ENCODE measurements around the gene ZNF672.
A peak's percentile ranks its signal among the peaks of the same experiment; 100 is the strongest.
"Not testable (repeated sequence)": the region's sequence is repeated elsewhere in the genome, so short reads cannot be mapped to it uniquely, and the experiment has no call there.

The ZNF672 gene

GRCh38 chr1:248837781-248838356 is at the start of gene ZNF672:
Gene ZNF672, plus strand, starts transcription at chr1:248838224. Its CDS starts 9,051 bp downstream, at chr1:248847275.
- H3K27me3 ChIP-seq (ENCODE audit: insufficient read depth, low read length), result peaks cover 12% of the 10 kb centered on the region; the same call in 1 of the 2 replicates
- H3K9me3 ChIP-seq (ENCODE audit: insufficient read depth, low read depth, low read length), result no peaks in the 10 kb centered on the region
- no peaks in the 10 kb centered on the region for H3K4me1 ChIP-seq (ENCODE audit: insufficient read depth, low read length)
- H3K36me3 ChIP-seq (ENCODE audit: insufficient read depth, low read depth, low read length), result peaks cover 4% of the 10 kb centered on the region; the same call in 1 of the 2 replicates
- H3K9ac ChIP-seq (ENCODE audit: low read depth, low read length), result peak within 1 kb of the TSS; percentile 85
- peak within 1 kb of the TSS; percentile 75 for H3K27ac ChIP-seq (ENCODE audit: low read length)
- H3K4me3 ChIP-seq (ENCODE audit: low read length), result peak within 1 kb of the TSS; percentile 86

- H3K27ac ChIP-seq (ENCODE audit: low read length), result no peak overlapping the region
- H3K9me3 ChIP-seq (ENCODE audit: insufficient read depth, low read depth, low read length), result peaks cover 88% of the 10 kb centered on the region
- no peaks in the 10 kb centered on the region for H3K4me1 ChIP-seq (ENCODE audit: insufficient read depth, low read length)
- H3K4me3 ChIP-seq (ENCODE audit: low read length), result no peak overlapping the region
- H3K27me3 ChIP-seq (ENCODE audit: insufficient read depth, low read length), result no peaks in the 10 kb centered on the region
- H3K36me3 ChIP-seq (ENCODE audit: insufficient read depth, low read depth, low read length), result no peaks in the 10 kb centered on the region
- no peak overlapping the region for H3K9ac ChIP-seq (ENCODE audit: low read depth, low read length)
Measured at GRCh38 chr1:248788327-248788726, 49.7 kb upstream of the ZNF672 start.

GRCh38 chr1:248789337-248789736 is 48.7 kb upstream of the ZNF672 start:
- not testable (repeated sequence) for H3K4me1 ChIP-seq (ENCODE audit: insufficient read depth, low read length); H3K9ac ChIP-seq (ENCODE audit: low read depth, low read length); H3K27ac ChIP-seq (ENCODE audit: low read length); H3K36me3 ChIP-seq (ENCODE audit: insufficient read depth, low read depth, low read length); H3K27me3 ChIP-seq (ENCODE audit: insufficient read depth, low read length); H3K4me3 ChIP-seq (ENCODE audit: low read length)
- H3K9me3 ChIP-seq (ENCODE audit: insufficient read depth, low read depth, low read length), result peaks cover 88% of the 10 kb centered on the region

- Histone ChIP-seq H3K4me3 (ENCODE audit: low read length) (no peak overlapping the region), H3K4me1 (ENCODE audit: insufficient read depth, low read length) (no peaks in the 10 kb centered on the region), H3K27me3 (ENCODE audit: insufficient read depth, low read length) (no peaks in the 10 kb centered on the region), H3K27ac (ENCODE audit: low read length) (no peak overlapping the region), H3K36me3 (ENCODE audit: insufficient read depth, low read depth, low read length) (no peaks in the 10 kb centered on the region), H3K9ac (ENCODE audit: low read depth, low read length) (no peak overlapping the region), H3K9me3 (ENCODE audit: insufficient read depth, low read depth, low read length) (peaks cover 92% of the 10 kb centered on the region)
Measured at GRCh38 chr1:248790456-248790855, 47.6 kb upstream of the ZNF672 start.

GRCh38 chr1:248791010-248791409 is 47.0 kb upstream of the ZNF672 start:
- no peaks in the 10 kb centered on the region for H3K36me3 ChIP-seq (ENCODE audit: insufficient read depth, low read depth, low read length)
- H3K27ac ChIP-seq (ENCODE audit: low read length), result no peak overlapping the region
- H3K4me3 ChIP-seq (ENCODE audit: low read length), result no peak overlapping the region
- H3K27me3 ChIP-seq (ENCODE audit: insufficient read depth, low read length), result no peaks in the 10 kb centered on the region
- H3K9ac ChIP-seq (ENCODE audit: low read depth, low read length), result no peak overlapping the region
- peaks cover 88% of the 10 kb centered on the region for H3K9me3 ChIP-seq (ENCODE audit: insufficient read depth, low read depth, low read length)
- H3K4me1 ChIP-seq (ENCODE audit: insufficient read depth, low read length), result no peaks in the 10 kb centered on the region

GRCh38 chr1:248792342-248792741 is 45.7 kb upstream of the ZNF672 start:
- Histone ChIP-seq H3K9me3 (ENCODE audit: insufficient read depth, low read depth, low read length) (peaks cover 78% of the 10 kb centered on the region), H3K36me3 (ENCODE audit: insufficient read depth, low read depth, low read length) (no peaks in the 10 kb centered on the region), H3K4me1 (ENCODE audit: insufficient read depth, low read length) (no peaks in the 10 kb centered on the region), H3K27me3 (ENCODE audit: insufficient read depth, low read length) (no peaks in the 10 kb centered on the region), H3K27ac (ENCODE audit: low read length) (no peak overlapping the region), H3K9ac (ENCODE audit: low read depth, low read length) (no peak overlapping the region), H3K4me3 (ENCODE audit: low read length) (no peak overlapping the region)

GRCh38 chr1:248793592-248793991 is 44.4 kb upstream of the ZNF672 start:
- no peaks in the 10 kb centered on the region for H3K27me3 ChIP-seq (ENCODE audit: insufficient read depth, low read length)
- H3K4me3 ChIP-seq (ENCODE audit: low read length), result no peak overlapping the region
- H3K9me3 ChIP-seq (ENCODE audit: insufficient read depth, low read depth, low read length), result peaks cover 78% of the 10 kb centered on the region

GRCh38 chr1:248794663-248795062 is 43.4 kb upstream of the ZNF672 start:
- H3K9me3 ChIP-seq (ENCODE audit: insufficient read depth, low read depth, low read length), result peaks cover 78% of the 10 kb centered on the region
- H3K27ac ChIP-seq (ENCODE audit: low read length); H3K4me1 ChIP-seq (ENCODE audit: insufficient read depth, low read length); H3K27me3 ChIP-seq (ENCODE audit: insufficient read depth, low read length); H3K4me3 ChIP-seq (ENCODE audit: low read length); H3K9ac ChIP-seq (ENCODE audit: low read depth, low read length); H3K36me3 ChIP-seq (ENCODE audit: insufficient read depth, low read depth, low read length): not testable (repeated sequence)

More at GRCh38 chr1:248793592-248793991, 44.4 kb upstream of the ZNF672 start:
- no peaks in the 10 kb centered on the region for H3K36me3 ChIP-seq (ENCODE audit: insufficient read depth, low read depth, low read length)
- no peak overlapping the region for H3K27ac ChIP-seq (ENCODE audit: low read length)
- H3K4me1 ChIP-seq (ENCODE audit: insufficient read depth, low read length), result no peaks in the 10 kb centered on the region
- no peak overlapping the region for H3K9ac ChIP-seq (ENCODE audit: low read depth, low read length)

- H3K9ac ChIP-seq (ENCODE audit: low read depth, low read length), result no peak overlapping the region
- peaks cover 79% of the 10 kb centered on the region for H3K9me3 ChIP-seq (ENCODE audit: insufficient read depth, low read depth, low read length)
Measured at GRCh38 chr1:248798791-248799190, 39.2 kb upstream of the ZNF672 start.

GRCh38 chr1:248800459-248800858 is 37.6 kb upstream of the ZNF672 start:
- Histone ChIP-seq H3K27me3 (ENCODE audit: insufficient read depth, low read length) (no peaks in the 10 kb centered on the region), H3K9ac (ENCODE audit: low read depth, low read length) (no peak overlapping the region), H3K4me1 (ENCODE audit: insufficient read depth, low read length) (no peaks in the 10 kb centered on the region), H3K36me3 (ENCODE audit: insufficient read depth, low read depth, low read length) (no peaks in the 10 kb centered on the region), H3K27ac (ENCODE audit: low read length) (no peak overlapping the region), H3K9me3 (ENCODE audit: insufficient read depth, low read depth, low read length) (peaks cover 79% of the 10 kb centered on the region), H3K4me3 (ENCODE audit: low read length) (no peak overlapping the region)

More at GRCh38 chr1:248798791-248799190, 39.2 kb upstream of the ZNF672 start:
- Histone ChIP-seq H3K4me1 (ENCODE audit: insufficient read depth, low read length) (no peaks in the 10 kb centered on the region), H3K36me3 (ENCODE audit: insufficient read depth, low read depth, low read length) (no peaks in the 10 kb centered on the region), H3K4me3 (ENCODE audit: low read length) (no peak overlapping the region), H3K27me3 (ENCODE audit: insufficient read depth, low read length) (no peaks in the 10 kb centered on the region), H3K27ac (ENCODE audit: low read length) (no peak overlapping the region)

- Histone ChIP-seq H3K4me1 (ENCODE audit: insufficient read depth, low read length) (no peaks in the 10 kb centered on the region), H3K27me3 (ENCODE audit: insufficient read depth, low read length) (no peaks in the 10 kb centered on the region), H3K9me3 (ENCODE audit: insufficient read depth, low read depth, low read length) (peaks cover 80% of the 10 kb centered on the region)
Measured at GRCh38 chr1:248802454-248802853, 35.6 kb upstream of the ZNF672 start.

GRCh38 chr1:248803501-248803900 is 34.5 kb upstream of the ZNF672 start:
- not testable (repeated sequence) for H3K36me3 ChIP-seq (ENCODE audit: insufficient read depth, low read depth, low read length); H3K9ac ChIP-seq (ENCODE audit: low read depth, low read length); H3K27ac ChIP-seq (ENCODE audit: low read length)

More at GRCh38 chr1:248802454-248802853, 35.6 kb upstream of the ZNF672 start:
- H3K9ac ChIP-seq (ENCODE audit: low read depth, low read length), result no peak overlapping the region
- H3K36me3 ChIP-seq (ENCODE audit: insufficient read depth, low read depth, low read length), result no peaks in the 10 kb centered on the region
- H3K4me3 ChIP-seq (ENCODE audit: low read length), result no peak overlapping the region
- no peak overlapping the region for H3K27ac ChIP-seq (ENCODE audit: low read length)

More at GRCh38 chr1:248803501-248803900, 34.5 kb upstream of the ZNF672 start:
- not testable (repeated sequence) for H3K27me3 ChIP-seq (ENCODE audit: insufficient read depth, low read length); H3K4me1 ChIP-seq (ENCODE audit: insufficient read depth, low read length); H3K4me3 ChIP-seq (ENCODE audit: low read length)
- H3K9me3 ChIP-seq (ENCODE audit: insufficient read depth, low read depth, low read length), result peaks cover 70% of the 10 kb centered on the region
